Common myeloid progenitor, CD34-positive (primary cell): ENCODE data around the gene HIVEP1.
A peak's percentile ranks its signal among the peaks of the same experiment; 100 is the strongest.

ENCODE experiments used
- CTCF ChIA-PET: fragments of 350-600 bp; sonication (Branson Sonifier 250); formaldehyde crosslinking; loops from one replicate; lab custom pipeline; 2021; ENCODE audit warnings: antibody characterized with exemption; lab: Charles Lee
- POLR2A ChIA-PET: fragments of 350-600 bp; sonication (Branson Sonifier 250); formaldehyde crosslinking; loops from one replicate; lab custom pipeline; 2021; ENCODE audit warnings: antibody characterized with exemption; lab: Charles Lee
- DNase-seq, 3 donors: peaks; one replicate each; pipeline versions ENCODE4 v3.0.0 to v3.0.0-alpha.2; 2013
- H3K27ac ChIP-seq, 2 experiments: 1 replicate in 1 of 2; 2 replicates in 1 of 2; pipeline ENCODE4 v1.7.0; 2013; ENCODE audit warnings: inconsistent platforms in 2 of 2, low read length in 2 of 2, mild to moderate bottlenecking in 2 of 2, low read depth in 1 of 2, moderate library complexity in 1 of 2; ENCODE audit not compliant: severe bottlenecking in 2 of 2, insufficient read depth in 1 of 2, poor library complexity in 1 of 2
- H3K27me3 ChIP-seq, 5 experiments: replicated peaks in 2 of 5; 1 replicate in 3 of 5; 2 replicates in 2 of 5; pipeline versions ENCODE4 v1.6.1 to v1.7.0; 2013; ENCODE audit warnings: low read length in 4 of 5, mild to moderate bottlenecking in 2 of 5, moderate library complexity in 2 of 5, inconsistent platforms in 1 of 5; ENCODE audit not compliant: insufficient read depth in 5 of 5, control insufficient read depth in 4 of 5
- H3K36me3 ChIP-seq, 4 experiments: 1 replicate in 2 of 4; 2 replicates in 2 of 4; pipeline versions ENCODE4 v1.6.1 to v1.7.0; 2013; ENCODE audit warnings: low read length in 3 of 4, control low read depth in 1 of 4, mild to moderate bottlenecking in 1 of 4; ENCODE audit not compliant: control insufficient read depth in 4 of 4, insufficient read depth in 4 of 4
- H3K4me1 ChIP-seq, 4 experiments: 1 replicate in 3 of 4; 2 replicates in 1 of 4; pipeline versions ENCODE4 v1.6.1 to v1.7.1; 2013; ENCODE audit warnings: low read length in 3 of 4, mild to moderate bottlenecking in 3 of 4, control low read depth in 1 of 4, inconsistent platforms in 1 of 4, moderate library complexity in 1 of 4; ENCODE audit not compliant: control insufficient read depth in 4 of 4, insufficient read depth in 4 of 4; ENCODE audit errors: control extremely low read depth in 1 of 4
- H3K4me3 ChIP-seq, 7 experiments: 1 replicate in 4 of 7; 2 replicates in 3 of 7; pipeline versions ENCODE4 v1.5.1 to v1.7.0; 2013; ENCODE audit warnings: mild to moderate bottlenecking in 7 of 7, low read length in 6 of 7, moderate library complexity in 6 of 7, inconsistent platforms in 2 of 7, low read depth in 2 of 7, control low read depth in 1 of 7; ENCODE audit not compliant: insufficient read depth in 4 of 7, control insufficient read depth in 1 of 7; ENCODE audit errors: extremely low read depth in 1 of 7
- H3K9me3 ChIP-seq, 5 experiments: 1 replicate in 4 of 5; 2 replicates in 1 of 5; pipeline versions ENCODE4 v1.6.1 to v1.7.1; 2013; ENCODE audit warnings: low read length in 4 of 5, mild to moderate bottlenecking in 2 of 5, inconsistent platforms in 1 of 5, low read depth in 1 of 5, moderate library complexity in 1 of 5; ENCODE audit not compliant: control insufficient read depth in 4 of 5, insufficient read depth in 2 of 5; ENCODE audit errors: control extremely low read depth in 1 of 5
- WGBS: methylation state at CpG from one replicate; pipeline ENCODE4 v1.1.5; 2013; ENCODE audit not compliant: insufficient coverage; 5-methylcytosine and 5-hydroxymethylcytosine counted together

HIVEP1 gene

DNA sequence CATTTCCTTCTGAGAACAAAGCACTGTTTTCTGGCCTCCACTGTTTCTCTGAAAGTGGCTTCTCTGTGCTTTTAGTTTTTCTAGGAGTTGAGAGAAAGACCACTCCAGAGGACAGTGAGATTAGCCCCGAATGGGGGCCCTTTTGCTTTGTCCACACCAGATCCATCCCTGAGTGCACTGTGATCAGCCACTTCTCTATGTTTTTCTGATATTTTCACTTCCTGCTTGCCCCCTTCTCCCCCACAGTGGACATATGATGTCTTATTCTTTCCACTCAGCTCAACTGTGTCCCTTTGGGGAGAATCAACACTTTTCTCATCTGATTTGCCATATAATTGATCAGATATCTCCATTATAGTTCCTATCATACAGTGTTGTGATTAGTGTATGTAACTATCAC is 35.6 kb upstream of the HIVEP1 start:
- 100% methylated on average over 1 of the region's 1 CpG for WGBS
- Histone ChIP-seq H3K4me1 (peaks cover 6 to 41% (median 18%) of the 10 kb centered on the region in 4 experiments), H3K4me3 (no peak overlapping the region), H3K27ac (peak overlapping the region in 1 of 2 experiments; percentile 6), H3K27me3 (no peaks in the 10 kb centered on the region), H3K9me3 (no peaks in the 10 kb centered on the region), H3K36me3 (no peaks in the 10 kb centered on the region)
- ChIA-PET POLR2A (no interaction called here), CTCF (no interaction called here)
- DNase-seq: no peak

GRCh38 chr6:11977193-11977592 is 34.9 kb upstream of the HIVEP1 start:
- H3K27ac ChIP-seq: no peak overlapping the region
- no peak overlapping the region for H3K4me3 ChIP-seq
- ChIA-PET POLR2A (no interaction called here), CTCF (no interaction called here)
- no peaks in the 10 kb centered on the region for H3K36me3 ChIP-seq
- H3K9me3 ChIP-seq: no peaks in the 10 kb centered on the region
- H3K27me3 ChIP-seq: no peaks in the 10 kb centered on the region
- 100% methylated on average over 3 of the region's 5 CpGs for WGBS
- DNase-seq: no peak
- H3K4me1 ChIP-seq: peaks cover 6 to 41% (median 18%) of the 10 kb centered on the region in 4 experiments

DNA sequence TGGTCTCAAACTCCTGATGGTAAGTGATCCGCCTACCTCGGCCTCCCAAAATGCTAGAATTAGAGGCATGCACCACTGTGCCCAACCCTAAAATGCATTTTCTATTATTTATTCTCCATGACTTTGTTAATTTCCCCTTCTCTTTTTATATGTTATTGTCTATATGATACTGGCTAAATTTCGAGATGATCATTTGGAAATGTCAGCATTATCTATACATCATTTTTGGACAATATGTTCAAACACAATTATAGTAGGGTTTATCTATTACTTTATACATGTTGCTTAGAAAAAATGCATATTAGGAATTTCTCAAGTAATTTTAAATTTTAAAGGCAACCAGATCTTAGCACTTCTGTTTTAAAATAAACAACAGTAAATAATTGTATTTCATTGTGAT is 34.4 kb upstream of the HIVEP1 start:
- no peaks in the 10 kb centered on the region for H3K27me3 ChIP-seq
- peak overlapping the region in 1 of 2 experiments; percentile 39 for H3K27ac ChIP-seq
- no peaks in the 10 kb centered on the region for H3K36me3 ChIP-seq
- WGBS: no CpG with 5 or more reads among the region's 3 CpGs
- H3K4me3 ChIP-seq: no peak overlapping the region
- ChIA-PET CTCF (no interaction called here), POLR2A (no interaction called here)
- no peak for DNase-seq
- H3K4me1 ChIP-seq: peaks cover 6 to 41% (median 18%) of the 10 kb centered on the region in 4 experiments
- H3K9me3 ChIP-seq: no peaks in the 10 kb centered on the region

DNA sequence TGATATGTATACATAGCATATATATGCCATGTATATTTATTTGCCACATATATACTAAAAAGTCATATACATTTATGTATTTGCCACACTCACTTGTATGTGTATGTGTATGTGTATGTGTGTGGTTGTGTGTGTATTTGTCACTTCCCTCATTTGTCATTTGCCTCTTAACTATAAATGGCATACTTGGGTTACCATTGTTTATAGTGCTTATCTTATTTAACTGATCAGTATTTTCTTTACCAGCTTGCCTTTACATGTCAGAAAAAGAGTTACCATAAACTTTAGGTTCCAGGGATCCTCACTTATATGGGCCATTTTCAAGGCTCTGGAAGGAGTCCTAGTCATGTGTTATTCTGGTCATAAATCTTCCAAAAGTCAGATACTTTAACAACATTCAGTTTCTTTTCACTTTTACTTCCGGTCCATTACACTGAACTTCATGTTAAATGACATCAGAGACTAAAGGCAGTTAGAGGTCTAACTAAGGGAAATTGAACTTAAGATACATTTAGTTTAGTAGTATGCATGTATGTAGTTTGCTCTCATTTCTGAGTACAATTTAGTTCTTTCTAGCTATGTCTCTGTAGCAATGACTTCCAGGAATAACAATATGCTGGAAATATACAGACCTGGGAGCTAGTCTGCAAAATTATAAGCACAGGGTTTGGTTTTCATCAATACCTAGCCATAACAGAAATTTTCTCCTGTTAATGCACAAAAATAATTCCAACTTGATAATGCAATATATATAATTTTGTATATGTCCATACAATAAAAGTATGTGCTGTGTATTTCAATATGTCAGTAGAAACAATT is 33.7 kb upstream of the HIVEP1 start:
- H3K4me3 ChIP-seq: no peak overlapping the region
- no peaks in the 10 kb centered on the region for H3K36me3 ChIP-seq
- ChIA-PET POLR2A (no interaction called here), CTCF (interaction anchor here (1.2 kb wide), 1 partner anchor 14 kb away, joined by 4 read pairs; no protein-coding TSS in a partner anchor)
- peak; percentile 44 to 90 (median 86) for DNase-seq
- no peaks in the 10 kb centered on the region for H3K9me3 ChIP-seq
- no peaks in the 10 kb centered on the region for H3K27me3 ChIP-seq
- WGBS: no CpG with 5 or more reads among the region's 1 CpG
- H3K4me1 ChIP-seq: peaks cover 6 to 41% (median 18%) of the 10 kb centered on the region in 4 experiments
- peak overlapping the region in 1 of 2 experiments; percentile 60 for H3K27ac ChIP-seq

DNA sequence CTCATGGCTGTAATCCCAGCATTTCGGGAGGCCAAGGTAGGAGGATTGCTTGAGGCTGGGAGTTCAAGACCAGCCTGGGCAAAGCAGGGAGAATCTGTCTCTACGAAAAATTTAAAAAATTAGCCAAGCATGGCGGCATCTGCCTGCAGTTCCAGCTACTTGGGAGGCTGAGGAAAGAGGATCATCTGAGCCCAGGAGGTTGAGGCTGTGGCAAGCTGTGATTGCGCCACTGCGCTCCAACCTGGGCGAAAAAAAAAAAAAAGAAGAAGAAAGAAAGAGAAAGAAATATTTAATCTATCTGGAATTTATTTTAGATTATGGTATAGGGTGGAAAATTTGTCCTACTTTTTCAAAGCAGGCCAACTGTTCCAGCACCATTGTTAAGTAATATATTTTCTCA is 32.2 kb upstream of the HIVEP1 start:
- Histone ChIP-seq H3K4me1 (peaks cover 6 to 38% (median 16%) of the 10 kb centered on the region in 4 experiments), H3K9me3 (no peaks in the 10 kb centered on the region), H3K27ac (no peak overlapping the region), H3K27me3 (no peaks in the 10 kb centered on the region), H3K36me3 (no peaks in the 10 kb centered on the region), H3K4me3 (no peak overlapping the region)
- DNase-seq: no peak
- WGBS: 94% methylated on average over 5 of the region's 6 CpGs
- CTCF ChIA-PET: interaction anchor here (0.9 to 1.4 kb wide), 4 partner anchors 9 to 13 kb away, joined by 3 to 4 read pairs (median 3); no protein-coding TSS in a partner anchor
- POLR2A ChIA-PET: no interaction called here

GRCh38 chr6:11983306-11983705 is 28.8 kb upstream of the HIVEP1 start:
- no peaks in the 10 kb centered on the region for H3K27me3 ChIP-seq

DNA sequence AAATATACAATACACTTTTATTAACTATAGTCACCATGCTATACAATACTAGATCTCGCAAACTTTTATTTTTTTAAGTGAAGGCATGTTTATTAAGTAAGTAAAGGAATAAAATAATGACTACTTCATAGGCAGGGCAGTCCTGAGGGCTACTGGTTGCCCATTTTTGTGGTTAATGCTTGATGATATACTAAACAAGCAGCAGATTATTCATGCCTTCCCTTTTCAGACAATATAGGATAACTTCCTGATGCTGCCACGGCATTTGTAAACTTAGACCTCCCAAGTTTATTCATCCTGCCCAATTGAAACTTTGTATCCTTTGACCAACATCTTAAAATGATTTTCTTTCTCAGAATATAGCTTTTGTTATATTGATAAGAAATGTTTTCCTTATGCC is 24.7 kb upstream of the HIVEP1 start:
- no peak overlapping the region for H3K27ac ChIP-seq
- DNase-seq: no peak
- no peaks in the 10 kb centered on the region for H3K27me3 ChIP-seq
- CTCF ChIA-PET: no interaction called here
- WGBS: no CpG with 5 or more reads among the region's 2 CpGs
- POLR2A ChIA-PET: no interaction called here
- H3K36me3 ChIP-seq: no peaks in the 10 kb centered on the region
- no peaks in the 10 kb centered on the region for H3K4me1 ChIP-seq
- no peak overlapping the region for H3K4me3 ChIP-seq
- no peaks in the 10 kb centered on the region for H3K9me3 ChIP-seq

More at GRCh38 chr6:11983306-11983705, 28.8 kb upstream of the HIVEP1 start:
- Histone ChIP-seq H3K27ac (no peak overlapping the region), H3K36me3 (no peaks in the 10 kb centered on the region), H3K9me3 (no peaks in the 10 kb centered on the region), H3K4me1 (peaks cover 0 to 8% (median 3%) of the 10 kb centered on the region in 4 experiments), H3K4me3 (no peak overlapping the region)
- ChIA-PET CTCF (interaction anchor here (1.4 to 1.6 kb wide), 2 partner anchors 12 to 15 kb away, joined by 3 read pairs; no protein-coding TSS in a partner anchor), POLR2A (no interaction called here)
- DNase-seq: no peak
- 100% methylated on average over 3 of the region's 5 CpGs for WGBS
